GM21447 (cell line): ENCODE measurements around the gene SLC25A22.

ENCODE experiments used
- ATAC-seq: cut with Tn5 transposase; IDR thresholded peaks from one replicate; pipeline ENCODE4 v1.9.1; 2021; ENCODE audit not compliant: unreplicated experiment

SLC25A22 gene

GRCh38 chr11:774873-775592 is 23.0 kb downstream of the SLC25A22 start:
- no peak for ATAC-seq

- no peak for ATAC-seq
These were observed 24.3 kb downstream of the SLC25A22 start for GRCh38 chr11:773830-774229.

GRCh38 chr11:773425-773824 is 24.7 kb downstream of the SLC25A22 start:
- no peak for ATAC-seq

- no peak for ATAC-seq
These were observed 25.4 kb downstream of the SLC25A22 start for GRCh38 chr11:772429-773390.

- ATAC-seq: no peak
These were observed 26.4 kb downstream of the SLC25A22 start for GRCh38 chr11:771617-772204.

- no peak for ATAC-seq
These were observed 27.2 kb downstream of the SLC25A22 start for GRCh38 chr11:770642-771616.

GRCh38 chr11:769887-770641 is 28.0 kb downstream of the SLC25A22 start:
- ATAC-seq: no peak

- no peak for ATAC-seq
These were observed 30.8 kb downstream of the SLC25A22 start for GRCh38 chr11:767238-767637.

- ATAC-seq: no peak
These were observed 31.2 kb downstream of the SLC25A22 start for GRCh38 chr11:766936-767210.

GRCh38 chr11:766106-766935 is 31.8 kb downstream of the SLC25A22 start:
- ATAC-seq: no peak

- no peak for ATAC-seq
These were observed 32.3 kb downstream of the SLC25A22 start for GRCh38 chr11:765802-766091.

- ATAC-seq: no peak
These were observed 32.9 kb downstream of the SLC25A22 start for GRCh38 chr11:765025-765801.

- ATAC-seq: no peak
These were observed 33.6 kb downstream of the SLC25A22 start for GRCh38 chr11:764322-765024.

GRCh38 chr11:763549-764321 is 34.3 kb downstream of the SLC25A22 start:
- ATAC-seq: no peak

- no peak for ATAC-seq
These were observed 35.0 kb downstream of the SLC25A22 start for GRCh38 chr11:763073-763463.

GRCh38 chr11:762421-763072 is 35.5 kb downstream of the SLC25A22 start:
- ATAC-seq: no peak
